ENCODE measurements around the gene CDH5. TPM values are rescaled to one million over a fixed set of nuclear protein-coding genes. Genes with fewer than 3 reads are reported as not detected.

Gene CDH5
- total and polyA plus RNA-seq, 8 donors = 77.2 to 179 (median 154) TPM

DNA sequence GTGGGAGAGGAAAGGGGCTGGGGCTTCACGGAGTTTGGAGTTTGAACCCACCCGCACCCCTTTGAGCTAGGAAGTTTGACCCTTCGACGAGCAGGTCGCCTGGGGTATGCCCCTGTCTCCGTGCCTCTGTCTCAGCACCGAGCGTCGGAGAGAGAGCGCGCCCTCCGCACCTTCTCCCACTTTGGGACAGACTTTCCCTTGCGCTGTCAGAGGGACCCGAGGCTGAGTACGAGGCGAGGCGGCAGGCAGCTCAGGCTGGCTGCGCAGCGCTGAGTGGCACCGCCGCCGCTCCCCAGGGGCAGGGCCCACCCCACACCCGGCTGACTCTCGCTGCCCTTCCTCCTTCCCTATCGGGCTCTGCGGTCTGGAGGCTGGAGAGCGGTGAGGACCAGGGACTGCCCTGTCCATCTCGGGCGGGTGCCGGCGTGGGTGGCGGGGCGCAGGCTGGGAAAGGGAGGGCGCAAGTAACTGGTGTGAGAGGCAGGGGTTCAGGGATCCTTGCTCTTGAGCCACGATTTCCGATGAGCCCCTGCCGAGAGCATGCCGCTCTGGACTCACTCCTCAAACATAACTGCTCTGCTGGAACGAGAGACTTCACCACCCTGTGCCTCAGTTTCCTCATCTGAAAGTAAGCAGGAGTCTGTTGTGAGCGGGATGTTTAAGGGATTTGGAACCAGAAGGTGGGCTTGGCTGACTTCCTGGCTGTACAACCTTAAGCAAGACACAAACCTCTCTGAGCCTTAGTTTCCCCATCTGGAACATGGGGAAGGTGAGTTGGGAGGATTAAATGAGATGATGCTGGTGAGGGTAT lies 61.6 kb downstream of the CDH5 start:
- no peaks in the 10 kb centered on the region for H3K9me3 ChIP-seq
- no peak overlapping the region for H3K27ac ChIP-seq
- peaks cover 11 to 18% of the 10 kb centered on the region in 2 donors for H3K4me1 ChIP-seq
- H3K27me3 ChIP-seq = peaks cover 32 to 85% of the 10 kb centered on the region in 2 donors
- intact Hi-C loops (cut with DNase I) = no loop called here
- H3K4me3 ChIP-seq = peak overlapping the region; percentile 34 to 41
- H3K36me3 ChIP-seq = no peaks in the 10 kb centered on the region
- TF ChIP-seq, protein P1, sequence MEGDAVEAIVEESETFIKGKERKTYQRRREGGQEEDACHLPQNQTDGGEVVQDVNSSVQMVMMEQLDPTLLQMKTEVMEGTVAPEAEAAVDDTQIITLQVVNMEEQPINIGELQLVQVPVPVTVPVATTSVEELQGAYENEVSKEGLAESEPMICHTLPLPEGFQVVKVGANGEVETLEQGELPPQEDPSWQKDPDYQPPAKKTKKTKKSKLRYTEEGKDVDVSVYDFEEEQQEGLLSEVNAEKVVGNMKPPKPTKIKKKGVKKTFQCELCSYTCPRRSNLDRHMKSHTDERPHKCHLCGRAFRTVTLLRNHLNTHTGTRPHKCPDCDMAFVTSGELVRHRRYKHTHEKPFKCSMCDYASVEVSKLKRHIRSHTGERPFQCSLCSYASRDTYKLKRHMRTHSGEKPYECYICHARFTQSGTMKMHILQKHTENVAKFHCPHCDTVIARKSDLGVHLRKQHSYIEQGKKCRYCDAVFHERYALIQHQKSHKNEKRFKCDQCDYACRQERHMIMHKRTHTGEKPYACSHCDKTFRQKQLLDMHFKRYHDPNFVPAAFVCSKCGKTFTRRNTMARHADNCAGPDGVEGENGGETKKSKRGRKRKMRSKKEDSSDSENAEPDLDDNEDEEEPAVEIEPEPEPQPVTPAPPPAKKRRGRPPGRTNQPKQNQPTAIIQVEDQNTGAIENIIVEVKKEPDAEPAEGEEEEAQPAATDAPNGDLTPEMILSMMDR (IDR thresholded peaks at IDR 0.05) = no peak
- ATAC-seq (peak; percentile 83), DNase-seq (peak in 1 of 4 donors; percentile 27)

DNA sequence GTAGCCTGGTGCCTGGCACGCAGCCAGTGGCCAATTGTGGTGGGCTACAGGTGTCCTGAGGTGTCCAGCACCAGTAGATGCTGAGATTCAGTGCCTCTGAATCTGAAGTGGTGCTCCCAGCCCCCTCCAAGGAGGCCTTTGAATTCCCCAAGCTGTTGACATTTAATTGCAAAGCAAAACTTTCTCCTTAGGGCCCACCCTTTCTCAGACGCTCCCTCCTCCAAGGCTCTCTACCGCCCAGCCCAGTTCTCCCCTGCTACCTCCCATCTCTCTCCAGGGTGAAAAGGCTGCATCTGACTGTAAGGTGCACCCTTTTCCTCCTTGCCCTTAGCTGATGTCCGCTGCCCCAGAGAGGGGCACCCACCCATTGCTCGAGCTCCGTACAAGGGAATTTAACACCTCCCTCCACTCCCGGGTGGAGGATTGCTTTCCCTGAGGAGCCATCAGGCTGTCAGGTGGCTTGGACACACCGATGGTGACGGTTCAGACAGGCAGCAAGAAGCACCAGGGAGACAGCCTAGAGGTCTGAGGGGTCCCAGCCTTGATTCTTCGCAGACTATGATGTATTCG lies 62.3 kb downstream of the CDH5 start:
- no peak overlapping the region for H3K4me3 ChIP-seq
- TF ChIP-seq, protein P1 (IDR thresholded peaks at IDR 0.05) = no peak
- H3K4me1 ChIP-seq = peaks cover 11 to 18% of the 10 kb centered on the region in 2 donors
- DNase-seq = no peak
- intact Hi-C loops (cut with DNase I) = no loop called here
- H3K27me3 ChIP-seq = peaks cover 32 to 82% of the 10 kb centered on the region in 2 donors
- no peak overlapping the region for H3K27ac ChIP-seq
- no peaks in the 10 kb centered on the region for H3K36me3 ChIP-seq
- H3K9me3 ChIP-seq = no peaks in the 10 kb centered on the region
- ATAC-seq = no peak

DNA sequence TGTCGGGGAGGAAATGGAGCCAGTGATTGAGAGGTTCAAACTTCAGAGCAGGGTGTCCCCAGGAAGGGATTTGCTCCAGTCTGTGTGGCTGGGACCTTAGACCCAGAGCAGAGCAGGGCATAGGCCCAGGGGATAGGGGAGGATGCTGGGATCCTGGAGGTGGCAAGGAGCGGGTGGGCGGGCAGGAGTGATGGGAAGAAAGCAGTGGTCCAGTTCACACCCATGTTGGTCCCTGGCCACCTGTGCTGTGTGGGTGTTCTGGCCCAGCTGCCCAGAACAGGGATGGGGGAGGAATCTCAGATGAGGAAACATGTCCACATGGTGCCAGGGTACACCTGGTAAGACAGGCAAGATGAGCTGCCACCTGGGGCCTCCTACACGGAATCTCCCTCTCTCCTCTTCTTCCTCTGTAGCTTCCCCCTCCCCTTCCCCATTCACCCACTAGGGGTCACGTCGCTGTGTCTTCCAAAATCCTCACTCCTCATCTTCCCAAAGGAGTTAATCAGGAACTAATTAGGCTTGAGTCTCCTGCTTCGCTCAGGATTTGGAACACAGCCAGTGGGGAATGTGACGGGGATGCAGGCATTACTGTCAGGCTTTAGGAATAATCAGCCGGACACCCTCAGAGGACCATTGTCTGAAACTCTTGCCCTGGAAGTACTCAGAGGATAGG lies 62.9 kb downstream of the CDH5 start:
- H3K9me3 ChIP-seq = no peaks in the 10 kb centered on the region
- TF ChIP-seq, protein P1 (IDR thresholded peaks at IDR 0.05) = no peak
- DNase-seq = no peak
- no peak for ATAC-seq
- H3K4me3 ChIP-seq = no peak overlapping the region
- intact Hi-C loops (cut with DNase I) = no loop called here
- peaks cover 11 to 18% of the 10 kb centered on the region in 2 donors for H3K4me1 ChIP-seq
- H3K27me3 ChIP-seq = peaks cover 32 to 75% of the 10 kb centered on the region in 2 donors
- H3K27ac ChIP-seq = no peak overlapping the region
- no peaks in the 10 kb centered on the region for H3K36me3 ChIP-seq

DNA sequence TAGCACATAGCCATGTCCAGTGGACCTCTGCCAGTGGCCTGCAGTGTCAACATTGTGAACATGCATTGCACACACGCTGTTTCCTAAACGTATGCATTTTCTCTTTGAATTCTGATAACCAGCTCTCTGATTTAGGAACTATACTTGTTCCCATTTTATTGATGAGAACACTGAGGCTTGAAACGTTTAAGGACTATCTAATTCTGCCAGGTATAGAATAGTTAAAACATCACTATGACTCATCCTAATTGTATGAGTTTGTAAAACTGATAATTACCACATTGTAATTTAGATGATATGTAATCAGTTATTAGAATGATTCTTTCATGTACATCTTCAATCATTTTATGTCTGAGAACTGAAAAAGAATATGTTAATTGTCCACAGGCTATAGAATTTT lies 63.7 kb downstream of the CDH5 start:
- H3K27me3 ChIP-seq = peaks cover 32 to 68% of the 10 kb centered on the region in 2 donors
- intact Hi-C loops (cut with DNase I) = no loop called here
- H3K27ac ChIP-seq = no peak overlapping the region
- DNase-seq (no peak), ATAC-seq (no peak)
- no peaks in the 10 kb centered on the region for H3K9me3 ChIP-seq
- TF ChIP-seq, protein P1 (IDR thresholded peaks at IDR 0.05) = no peak
- H3K4me3 ChIP-seq = no peak overlapping the region
- H3K4me1 ChIP-seq = peaks cover 11 to 18% of the 10 kb centered on the region in 2 donors
- no peaks in the 10 kb centered on the region for H3K36me3 ChIP-seq

DNA sequence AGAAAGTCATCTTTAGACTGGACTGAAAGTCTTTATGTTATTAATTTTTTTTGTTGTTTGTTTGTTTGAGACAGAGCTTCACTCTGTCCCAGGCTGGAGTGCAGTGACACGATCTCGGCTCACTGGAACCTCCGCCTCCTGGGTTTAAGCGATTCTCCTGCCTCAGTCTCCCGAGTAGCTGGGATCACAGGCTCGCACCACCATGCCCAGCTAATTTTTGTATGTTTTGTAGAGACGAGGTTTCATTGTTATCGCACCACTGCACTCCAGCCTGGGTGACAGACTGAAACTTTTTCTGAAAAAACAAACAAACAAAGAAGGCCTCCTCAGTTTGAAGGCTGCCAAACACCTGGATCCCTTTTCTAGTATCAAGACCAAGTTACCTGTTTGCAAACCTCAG lies 65.3 kb downstream of the CDH5 start:
- H3K4me3 ChIP-seq = no peak overlapping the region
- H3K9me3 ChIP-seq = no peaks in the 10 kb centered on the region
- no peaks in the 10 kb centered on the region for H3K36me3 ChIP-seq
- H3K27me3 ChIP-seq = peaks cover 17 to 52% of the 10 kb centered on the region in 2 donors
- intact Hi-C loops (cut with DNase I) = no loop called here
- H3K4me1 ChIP-seq = peaks cover 9 to 12% of the 10 kb centered on the region in 2 donors
- H3K27ac ChIP-seq = no peak overlapping the region
- TF ChIP-seq, protein P1 (IDR thresholded peaks at IDR 0.05) = no peak
- DNase-seq = no peak
- no peak for ATAC-seq
